Endothelial cell of umbilical vein (primary cell): Measurements from ENCODE around the gene SLC28A2. TPM values are rescaled to one million over a fixed set of nuclear protein-coding genes. Genes with fewer than 3 reads are reported as not detected.

Experiments
- BruUV-seq: library from RNA; stranded (reverse); fragments of 400-500 nt; replicated peaks from 2 replicates; lab custom pipeline; 2021; lab: Mats Ljungman, UMichigan
- CTCF ChIA-PET: fragments of 300-600, 350-600 bp; sonication (Branson Sonifier 250); formaldehyde crosslinking; loops from one replicate; lab custom pipeline; 2021; ENCODE audit warnings: antibody characterized with exemption, inconsistent platforms; lab: Charles Lee
- POLR2A ChIA-PET: fragments of 300-600, 350-600 bp; sonication (Branson Sonifier 250); formaldehyde crosslinking; loops from one replicate; lab custom pipeline; 2021; ENCODE audit warnings: antibody characterized with exemption, inconsistent platforms; lab: Charles Lee
- DNase-seq: peaks from one replicate; pipeline ENCODE4 v3.0.0-alpha.2; 2011; ENCODE audit warnings: low read depth, low spot score
- FAIRE-seq: peaks from 2 replicates; lab custom pipeline; 2011; peaks lifted over from hg19 to GRCh38; lab: Jason Lieb, UNC
- H2AFZ ChIP-seq: 2 replicates; pipeline ENCODE4 v1.6.0; 2012; ENCODE audit warnings: low read depth, low read length, control low read depth, inconsistent platforms
- H3K27ac ChIP-seq: 2 replicates; pipeline ENCODE4 v1.5.1; 2011; ENCODE audit warnings: low read depth, mild to moderate bottlenecking, control low read depth, low read length, moderate library complexity; ENCODE audit not compliant: insufficient read depth
- H3K27me3 ChIP-seq, 2 experiments: 2 replicates each; pipeline versions ENCODE4 v1.6.0 to v1.6.1; 2011; ENCODE audit warnings: low read length in 2 of 2, mixed read lengths in 1 of 2; ENCODE audit not compliant: control insufficient read depth in 2 of 2, insufficient read depth in 2 of 2
- H3K36me3 ChIP-seq, 2 experiments: 2 replicates in 1 of 2; 3 replicates in 1 of 2; pipeline ENCODE4 v1.5.1; 2011; ENCODE audit warnings: low read length in 2 of 2, mild to moderate bottlenecking in 1 of 2, moderate library complexity in 1 of 2; ENCODE audit not compliant: control insufficient read depth in 2 of 2, insufficient read depth in 2 of 2; ENCODE audit errors: extremely low read depth in 1 of 2
- H3K4me1 ChIP-seq: 3 replicates; pipeline ENCODE4 v1.5.1; 2011; ENCODE audit warnings: mild to moderate bottlenecking, low read length; ENCODE audit not compliant: control insufficient read depth, insufficient read depth; ENCODE audit errors: extremely low read depth
- H3K4me2 ChIP-seq: 2 replicates; pipeline ENCODE4 v1.6.1; 2011; ENCODE audit warnings: low read length, control low read depth, mixed read lengths; ENCODE audit not compliant: insufficient read depth
- H3K4me3 ChIP-seq, 3 experiments: fragments of 200-600 bp in 1 of 3; sonication (generic), shearing (Covaris generic) in 1 of 3; replicated peaks in 1 of 3; 2 replicates each; pipeline ENCODE4 v1.5.1; 2011 to 2016; ENCODE audit warnings: control low read depth in 3 of 3, low read length in 3 of 3, mild to moderate bottlenecking in 2 of 3, inconsistent platforms in 1 of 3, low read depth in 1 of 3, moderate library complexity in 1 of 3; ENCODE audit not compliant: insufficient read depth in 1 of 3
- H3K79me2 ChIP-seq: 2 replicates; pipeline ENCODE4 v1.6.0; 2012; ENCODE audit warnings: low read length, inconsistent platforms; ENCODE audit not compliant: control insufficient read depth, insufficient read depth
- H3K9ac ChIP-seq: replicated peaks from 2 replicates; pipeline ENCODE3; 2011; ENCODE audit warnings: low read length, control low read depth; ENCODE audit not compliant: insufficient read depth; ENCODE audit errors: extremely low read depth
- H3K9me1 ChIP-seq: replicated peaks from 3 replicates; pipeline ENCODE4 v1.6.0; 2011; ENCODE audit warnings: mild to moderate bottlenecking, low read length; ENCODE audit not compliant: control insufficient read depth, insufficient read depth; ENCODE audit errors: extremely low read depth
- H3K9me3 ChIP-seq: replicated peaks from 2 replicates; pipeline ENCODE4 v1.5.1; 2012; ENCODE audit warnings: low read length, inconsistent platforms; ENCODE audit not compliant: control insufficient read depth, insufficient read depth
- H4K20me1 ChIP-seq: replicated peaks from 2 replicates; pipeline ENCODE3; 2011; ENCODE audit warnings: mild to moderate bottlenecking, low read length; ENCODE audit not compliant: control insufficient read depth, insufficient read depth; ENCODE audit errors: extremely low read depth
- CTCF ChIP-seq, 2 donors: IDR thresholded peaks; 1 replicate in 1 of 2; 2 replicates in 1 of 2; pipeline ENCODE4 v1.5.1; 2011; ENCODE audit warnings: low read length in 2 of 2, mild to moderate bottlenecking in 2 of 2, moderate library complexity in 2 of 2, control low read depth in 1 of 2, inconsistent platforms in 1 of 2, low read depth in 1 of 2; ENCODE audit not compliant: insufficient read depth in 1 of 2; ENCODE audit errors: extremely low read depth in 1 of 2
- EZH2 ChIP-seq: IDR thresholded peaks from 2 replicates; pipeline ENCODE4 v1.6.1; 2012; ENCODE audit warnings: borderline replicate concordance, low read depth, mild to moderate bottlenecking, moderate library complexity, low read length, inconsistent platforms; ENCODE audit not compliant: severe bottlenecking
- FOS ChIP-seq: IDR thresholded peaks from 2 replicates; pipeline ENCODE4 v1.6.1; 2011; ENCODE audit warnings: mild to moderate bottlenecking, low read length, moderate library complexity, borderline replicate concordance; ENCODE audit not compliant: insufficient read depth
- GATA2 ChIP-seq: IDR thresholded peaks from 2 replicates; pipeline ENCODE4 v1.7.0; 2011; ENCODE audit warnings: low read depth, mild to moderate bottlenecking, moderate library complexity, mixed read lengths, low read length; ENCODE audit not compliant: insufficient read length, insufficient read depth
- JUN ChIP-seq: IDR thresholded peaks from 2 replicates; pipeline ENCODE4 v1.6.1; 2011; ENCODE audit warnings: borderline replicate concordance, low read depth; ENCODE audit not compliant: insufficient read length, insufficient read depth
- MAX ChIP-seq: IDR thresholded peaks from 2 replicates; pipeline ENCODE4 v1.6.1; 2011; ENCODE audit not compliant: insufficient read depth, insufficient read length
- MYC ChIP-seq: IDR thresholded peaks from one replicate; pipeline ENCODE4 v1.6.1; 2011; ENCODE audit warnings: mild to moderate bottlenecking, low read depth, low read length
- POLR2A ChIP-seq: IDR thresholded peaks from 2 replicates; pipeline ENCODE4 v1.6.1; 2012; ENCODE audit warnings: low read depth, mild to moderate bottlenecking, control low read depth, low read length
- POLR2AphosphoS5 ChIP-seq: IDR thresholded peaks from 2 replicates; pipeline ENCODE4 v1.6.1; 2012; ENCODE audit warnings: low read depth, mild to moderate bottlenecking, control low read depth, low read length, moderate library complexity; ENCODE audit not compliant: insufficient read depth
- dilution Hi-C: fragments of 300-500 bp; cut with MboI; formaldehyde crosslinking; loops from one replicate; pipeline ENCODE4 v1.15.0; 2019; ENCODE audit warnings: low sequenced_read_pairs; ENCODE audit not compliant: extremely low pct_ligation_motif_present
- intact Hi-C: fragments of 100-400 bp; cut with micrococcal nuclease; formaldehyde crosslinking; loops from one replicate; pipeline ENCODE4 v1.10.0; 2022
- polyA plus RNA-seq, 4 experiments: library from polyadenylated mRNA; depleted of rRNA in 3 of 4; stranded (reverse) in 3 of 4; unstranded in 1 of 4; fragments of >200 nt; gene quantifications; 2 replicates each; pipeline versions ENCODE4 v1.2.1 to v1.2.3, GENCODE V29; 2011 to 2012; ENCODE audit warnings: missing spikeins in 1 of 4
- total RNA-seq: library from RNA; stranded (reverse); gene quantifications from 2 replicates; pipeline ENCODE4 v1.2.3, GENCODE V29; 2021

SLC28A2 gene
- total and polyA plus RNA-seq, 2 donors (not counting 3 experiments of a cell fraction or from before 2014, with no cell fraction given): not detected

- intact Hi-C loops (loop anchor here (5.0 kb wide), 1 partner anchor 306 kb away; no protein-coding TSS in a partner anchor), dilution Hi-C loops (no loop called here)
- no peaks in the 10 kb centered on the region for H3K9me1 ChIP-seq
- ChIA-PET POLR2A (no interaction called here), CTCF (no interaction called here)
- FAIRE-seq: no peak
- no peaks in the 10 kb centered on the region for H4K20me1 ChIP-seq
- peaks cover 2 to 5% of the 10 kb centered on the region in 2 experiments for H3K27me3 ChIP-seq
- no peak overlapping the region for H3K4me3 ChIP-seq
- no peak for DNase-seq
- no peak overlapping the region for H3K4me2 ChIP-seq
- no peaks in the 10 kb centered on the region for H3K79me2 ChIP-seq
- BruUV-seq: no TSS peak
- H3K9me3 ChIP-seq: no peaks in the 10 kb centered on the region
- H3K9ac ChIP-seq: no peak overlapping the region
- no peaks in the 10 kb centered on the region for H3K4me1 ChIP-seq
- H3K36me3 ChIP-seq: no peaks in the 10 kb centered on the region
- no peak overlapping the region for H2AFZ ChIP-seq
- H3K27ac ChIP-seq: no peak overlapping the region
- TF ChIP-seq GATA2 (no peak), MAX (no peak), EZH2 (no peak), CTCF (IDR thresholded peaks at IDR 0.05; ENCODE audit: extremely low read depth in 1 of 2, insufficient read depth in 1 of 2, low read depth in 1 of 2, low read length in 2 of 2) (no peak), JUN (no peak), FOS (no peak), POLR2A (no peak), POLR2AphosphoS5 (no peak), MYC (no peak)
These were observed 54.1 kb downstream of the SLC28A2 start for GRCh38 chr15:45306105-45306504.
